Measurements from ENCODE around the gene PLCL1.

The PLCL1 gene

GRCh38 chr2:198060277-198060676, 255.9 kb downstream of the PLCL1 start:
- no peak for DNase-seq (ENCODE audit: low spot score)

DNA sequence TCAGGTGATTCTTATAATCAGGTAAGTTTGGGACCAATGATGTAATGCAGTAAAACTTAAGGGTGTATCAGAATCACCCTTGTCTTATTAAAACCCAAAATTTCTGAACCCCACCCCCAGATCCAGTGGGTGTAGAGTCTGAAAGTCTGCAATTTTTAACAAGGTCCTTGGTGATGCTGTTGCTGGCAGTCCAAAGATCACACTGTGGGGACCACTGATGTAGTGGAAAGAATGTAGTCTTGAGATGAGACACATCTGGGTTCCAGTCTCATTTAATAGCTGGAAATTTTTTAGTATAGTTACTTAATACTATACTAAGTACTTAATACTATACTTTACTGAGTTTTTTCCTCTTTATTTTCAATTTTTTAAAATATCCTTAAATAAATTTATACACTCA, 258.4 kb downstream of the PLCL1 start:
- DNase-seq (ENCODE audit: low spot score), result no peak

- DNase-seq (ENCODE audit: low spot score), result no peak
Observed at GRCh38 chr2:198063242-198063641, 258.8 kb downstream of the PLCL1 start.

DNA sequence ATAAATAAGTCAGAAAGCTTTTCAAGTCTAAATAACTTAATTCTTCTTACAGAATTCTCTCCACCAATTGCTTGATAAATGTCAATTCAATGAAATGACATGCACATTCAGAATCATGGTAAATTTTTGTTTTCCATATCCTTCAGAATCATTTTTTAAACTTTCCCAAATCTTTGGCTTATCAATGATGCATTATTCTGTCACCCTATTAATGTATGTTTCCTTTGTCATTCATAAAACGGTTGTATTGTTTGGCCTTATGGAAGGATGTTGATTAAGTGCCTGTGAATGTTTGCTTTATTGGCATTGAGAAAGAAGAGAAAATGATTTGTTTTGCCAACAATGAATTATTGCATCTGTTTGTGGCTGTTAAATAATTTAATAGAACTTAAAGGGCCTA, 260.9 kb downstream of the PLCL1 start:
- DNase-seq (ENCODE audit: low spot score), result no peak

- no peak for DNase-seq (ENCODE audit: low spot score)
Observed at GRCh38 chr2:198066597-198066996, 262.2 kb downstream of the PLCL1 start.

DNA sequence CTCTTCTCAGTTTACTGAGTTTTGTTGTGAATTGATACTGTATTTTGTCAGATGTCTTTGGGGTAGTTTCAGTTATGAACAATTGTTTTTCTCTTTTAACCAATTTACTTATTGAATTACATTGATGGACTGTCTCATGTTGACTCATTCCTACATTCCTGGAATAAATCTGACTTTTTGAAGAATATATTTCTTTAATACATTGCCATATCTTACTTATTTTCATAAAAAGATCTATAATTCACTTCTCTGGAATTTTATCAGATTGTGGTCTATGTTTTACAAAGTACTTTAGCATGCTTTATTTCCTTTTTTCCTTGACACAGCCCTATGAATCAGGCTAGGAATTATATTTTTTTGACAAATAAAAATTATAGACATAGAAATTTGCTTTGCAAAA, 268.3 kb downstream of the PLCL1 start:
- no peak for DNase-seq (ENCODE audit: low spot score)

GRCh38 chr2:198073253-198073652, 268.9 kb downstream of the PLCL1 start:
- no peak for DNase-seq (ENCODE audit: low spot score)

DNA sequence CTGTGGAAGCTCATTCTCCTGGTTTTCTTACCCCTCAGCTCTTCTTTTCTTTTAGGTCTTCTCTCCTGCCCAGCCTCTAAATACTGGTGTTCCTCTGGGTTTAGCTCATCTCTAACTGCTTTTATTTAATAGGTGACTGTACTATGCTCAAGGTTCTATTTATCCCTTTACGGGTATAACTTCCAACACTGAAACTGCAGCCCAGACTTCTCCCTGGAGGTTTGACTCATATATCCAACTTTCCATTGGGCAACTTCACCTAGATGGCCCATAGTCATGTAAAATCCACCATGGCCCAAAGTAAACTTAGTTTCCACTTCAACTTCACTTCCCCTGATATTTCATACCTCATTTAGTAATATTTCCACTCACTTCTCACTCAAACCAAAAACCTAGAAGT, 273.1 kb downstream of the PLCL1 start:
- no peak for DNase-seq (ENCODE audit: low spot score)

DNA sequence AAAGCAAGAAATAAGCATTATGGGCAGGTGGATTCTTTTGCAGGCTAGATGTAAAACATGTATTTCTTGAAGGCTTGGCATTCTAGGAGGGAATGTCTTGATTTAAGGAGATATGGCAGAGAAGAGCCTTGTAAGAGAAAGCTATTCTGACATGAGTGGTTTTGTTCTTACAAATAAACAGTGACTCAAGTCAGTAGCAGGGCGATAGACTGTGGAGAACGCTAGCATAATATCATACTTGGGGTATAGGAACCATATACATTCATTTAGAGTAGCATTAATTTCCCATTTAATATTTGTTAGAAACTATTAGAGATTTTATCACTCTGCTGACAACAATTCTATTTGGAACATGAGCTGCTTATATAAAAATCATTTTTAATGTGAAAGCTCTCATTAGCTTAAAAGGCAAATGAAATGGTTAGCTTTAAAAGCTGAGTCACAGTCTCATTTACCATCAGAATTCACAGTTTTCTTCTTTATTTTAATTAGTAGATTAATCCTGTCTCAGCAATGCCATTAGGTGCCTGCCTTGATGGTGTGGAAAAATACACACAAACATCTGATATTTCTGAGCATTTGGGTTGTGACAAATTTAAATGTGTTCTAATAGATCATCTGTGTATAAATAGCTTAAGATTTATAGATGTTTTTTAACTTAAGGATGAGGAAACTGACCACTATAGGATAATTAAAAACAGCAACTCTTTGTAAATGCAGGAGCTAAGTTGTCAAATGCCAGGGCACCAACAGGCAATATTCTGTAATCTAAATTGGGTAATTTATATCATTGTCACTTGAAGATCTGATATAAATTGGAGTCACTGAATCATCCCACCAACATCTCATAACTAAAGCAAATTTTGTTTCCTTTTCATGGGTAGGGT, 276.7 kb downstream of the PLCL1 start:
- DNase-seq (ENCODE audit: low spot score), result no peak

GRCh38 chr2:198084156-198084555, 279.8 kb downstream of the PLCL1 start:
- no peak for DNase-seq (ENCODE audit: low spot score)

DNA sequence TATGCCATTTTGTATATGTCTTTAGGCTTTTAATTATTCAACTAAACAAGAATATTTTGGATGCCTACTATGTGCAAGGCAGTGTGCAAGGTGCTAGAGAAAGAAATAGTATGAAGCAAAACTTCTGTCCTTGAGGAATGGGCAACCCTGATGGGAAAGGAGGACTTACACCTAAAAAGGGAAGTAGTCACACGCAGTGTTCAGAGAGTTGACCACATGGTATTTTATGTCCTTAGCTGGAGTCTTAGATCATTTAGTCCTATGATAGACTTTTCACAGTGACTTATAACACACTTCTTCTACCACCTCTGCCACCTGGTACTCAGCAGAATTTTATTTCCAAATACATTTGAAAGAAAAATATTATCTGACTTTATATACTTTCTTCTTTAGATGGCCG, 291.6 kb downstream of the PLCL1 start:
- no peak for DNase-seq (ENCODE audit: low spot score)

DNA sequence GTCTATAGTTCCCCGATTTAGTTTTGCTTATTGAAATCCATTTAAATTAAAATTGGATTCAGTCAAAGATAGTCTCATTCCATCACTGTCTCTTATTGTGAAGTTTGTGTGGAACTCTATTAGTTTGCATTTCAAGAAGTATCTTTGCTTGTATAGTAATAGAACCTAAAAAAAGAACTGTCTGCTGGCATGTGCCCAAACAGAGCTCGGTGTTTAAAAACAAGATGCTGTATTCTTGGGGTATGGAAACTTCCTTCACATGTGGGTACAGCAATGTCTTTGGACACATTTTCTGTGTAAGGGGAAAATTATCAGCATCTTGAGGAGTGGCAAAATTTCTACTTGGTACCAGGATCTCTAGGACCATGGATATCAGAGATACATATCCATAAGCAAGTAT, 292.6 kb downstream of the PLCL1 start:
- DNase-seq (ENCODE audit: low spot score), result no peak

DNA sequence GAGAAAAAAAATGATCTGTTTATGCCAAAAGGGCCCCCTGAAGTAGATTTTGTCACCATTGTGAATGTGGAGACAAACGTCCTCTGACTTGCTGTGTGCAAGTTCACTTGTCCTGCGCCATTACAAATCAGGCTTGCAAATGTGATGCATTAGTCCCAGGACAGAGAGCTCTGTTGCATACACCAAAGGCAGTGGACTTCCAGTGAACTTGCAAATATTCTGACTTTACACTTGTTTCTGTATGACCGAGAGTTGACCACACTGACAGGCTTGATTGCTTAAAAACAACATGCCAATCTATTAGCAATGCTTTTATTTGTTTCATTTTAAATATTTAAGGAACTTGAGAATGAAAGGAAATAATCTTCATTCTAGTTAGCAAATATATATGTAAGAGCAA, 293.2 kb downstream of the PLCL1 start:
- no peak for DNase-seq (ENCODE audit: low spot score)

GRCh38 chr2:198098386-198098785, 294.0 kb downstream of the PLCL1 start:
- no peak for DNase-seq (ENCODE audit: low spot score)

- peak; percentile 16 for DNase-seq (ENCODE audit: low spot score)
Observed at GRCh38 chr2:198098918-198099317, 294.5 kb downstream of the PLCL1 start.

DNA sequence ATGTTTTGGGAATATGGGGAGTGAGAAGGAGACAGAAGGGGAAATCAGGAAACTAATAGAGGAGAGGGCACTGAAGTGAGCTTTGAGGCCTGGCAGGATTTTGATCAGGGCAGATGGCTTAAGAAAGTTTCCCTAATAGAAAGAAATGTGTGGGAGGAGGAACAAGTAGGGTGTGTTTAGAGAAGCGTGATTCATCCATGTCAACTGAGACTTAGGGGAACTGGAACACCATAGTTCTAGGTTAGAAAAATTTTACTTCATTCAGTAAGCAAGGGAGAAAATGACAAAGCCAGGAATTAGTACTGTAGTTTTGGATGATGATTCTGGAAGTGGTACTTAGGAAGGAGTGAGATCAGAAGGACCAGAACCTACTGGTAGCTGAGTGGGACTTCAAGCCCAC, 296.0 kb downstream of the PLCL1 start:
- peak; percentile 47 for DNase-seq (ENCODE audit: low spot score)

- DNase-seq (ENCODE audit: low spot score), result no peak
Observed at GRCh38 chr2:198101688-198102087, 297.3 kb downstream of the PLCL1 start.

GRCh38 chr2:198102120-198102519, 297.7 kb downstream of the PLCL1 start:
- DNase-seq (ENCODE audit: low spot score), result no peak

DNA sequence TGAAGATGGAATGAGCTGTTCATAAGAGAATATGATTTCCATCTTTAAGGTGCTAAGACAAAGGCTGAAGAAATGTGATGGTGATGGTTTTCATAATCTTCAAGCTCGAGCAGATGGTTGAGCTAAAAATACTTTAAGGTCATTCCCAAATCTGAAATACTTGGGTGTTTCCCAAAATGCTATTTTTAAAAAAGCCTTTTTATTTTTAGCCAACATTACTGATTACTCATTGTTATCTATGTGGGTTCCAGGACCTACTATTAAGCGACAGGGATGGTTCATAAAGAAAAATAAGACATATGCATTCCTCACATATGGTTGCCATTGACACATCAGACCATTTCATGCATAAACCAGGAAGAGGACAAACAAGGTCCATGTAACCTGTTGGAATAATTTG, 298.5 kb downstream of the PLCL1 start:
- no peak for DNase-seq (ENCODE audit: low spot score)

DNA sequence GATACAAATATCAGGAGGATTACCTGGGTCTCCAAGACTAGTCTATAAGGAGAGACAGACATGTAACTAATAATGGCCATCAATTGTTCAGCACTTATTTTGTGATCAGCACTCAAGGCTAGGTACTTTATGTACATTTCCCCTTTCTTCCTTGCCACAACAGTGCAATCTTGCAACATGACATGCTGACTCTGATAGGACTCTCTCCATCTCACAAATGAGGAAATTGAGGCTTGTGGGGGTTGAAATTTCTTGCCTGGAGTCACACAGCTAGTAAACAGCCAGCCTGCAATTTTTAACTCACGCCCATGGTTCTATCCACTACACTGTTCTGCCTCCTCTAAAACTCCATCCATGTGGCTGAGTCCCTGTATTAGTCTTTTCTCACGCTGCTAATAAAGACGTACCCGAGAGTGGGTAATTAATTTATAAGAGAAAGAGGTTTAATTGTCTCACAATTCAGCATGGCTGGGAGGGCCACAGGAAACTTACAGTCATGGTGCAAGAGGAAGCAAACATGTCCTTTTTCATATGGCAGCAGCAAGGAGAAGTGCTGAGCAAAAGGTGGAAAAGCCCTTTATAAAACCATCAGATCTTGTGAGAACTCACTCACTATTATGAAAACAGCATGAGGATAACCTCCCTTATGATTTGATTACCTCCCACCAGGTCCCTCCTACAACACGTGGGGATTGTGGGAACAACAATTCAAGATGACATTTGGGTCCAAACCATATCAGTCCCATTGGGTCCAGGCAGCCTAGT, 302.4 kb downstream of the PLCL1 start:
- no peak for DNase-seq (ENCODE audit: low spot score)

DNA sequence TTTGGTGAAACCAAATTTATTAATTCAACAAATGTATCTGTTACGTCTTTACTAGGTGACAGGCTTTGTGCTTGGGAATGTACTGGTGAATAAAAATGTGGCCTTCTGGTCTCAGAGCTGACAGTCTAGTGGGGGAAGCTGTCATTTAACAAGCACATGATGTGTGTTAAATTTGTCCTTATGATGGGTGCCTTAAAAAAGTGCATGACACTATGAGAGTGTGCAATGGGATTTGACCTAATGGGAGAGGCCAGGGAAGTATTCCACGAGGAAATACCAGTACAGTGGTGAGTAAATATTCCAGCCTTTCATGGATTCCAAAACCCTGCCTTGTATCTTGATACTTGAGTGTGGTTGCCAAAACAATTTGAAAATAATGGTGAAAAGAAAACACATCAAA, 308.9 kb downstream of the PLCL1 start:
- peak; percentile 17 for DNase-seq (ENCODE audit: low spot score)

DNA sequence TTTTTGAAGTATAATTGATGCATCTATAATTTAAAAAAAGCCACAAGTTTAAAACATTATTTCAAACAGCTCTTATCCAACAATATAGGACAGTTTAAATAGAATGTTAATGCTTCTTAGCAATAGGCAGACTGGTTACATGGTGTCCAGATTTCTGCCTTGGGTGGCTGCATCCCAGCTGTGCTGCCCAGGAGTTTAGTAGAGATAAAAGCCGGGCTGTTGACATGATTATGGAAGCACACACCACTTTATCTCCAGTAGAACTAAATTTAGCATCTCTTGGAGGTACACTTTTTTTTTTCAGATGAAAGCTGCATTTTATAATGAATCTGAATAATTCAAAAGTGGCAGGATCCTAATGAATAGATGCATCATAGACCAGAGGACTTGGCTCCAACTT, 309.7 kb downstream of the PLCL1 start:
- no peak for DNase-seq (ENCODE audit: low spot score)

DNA sequence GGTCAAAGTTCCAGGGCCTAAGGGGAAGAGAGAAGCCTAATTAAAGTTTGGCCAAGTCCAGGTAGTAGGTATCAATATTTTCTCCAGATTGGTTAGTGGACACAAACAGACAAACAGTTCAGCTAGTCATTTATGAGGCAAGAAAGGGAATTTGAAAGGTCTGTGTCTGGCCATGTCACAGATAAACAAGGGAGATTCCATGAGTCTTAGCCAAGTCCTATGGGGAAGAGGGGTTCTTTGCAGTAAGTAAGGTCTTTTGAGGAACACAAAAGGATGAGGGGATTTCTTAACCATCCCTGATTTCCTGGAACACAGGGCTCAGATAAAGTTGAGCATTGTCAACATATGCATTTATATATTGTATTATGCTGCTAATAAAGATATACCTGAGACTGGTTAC, 310.8 kb downstream of the PLCL1 start:
- DNase-seq (ENCODE audit: low spot score), result no peak

Data from AG20443 (cell line).